Measurements from ENCODE around the gene TTLL5.
A peak's percentile ranks its signal among the peaks of the same experiment; 100 is the strongest.

Gene TTLL5

GRCh38 chr14:75968456-75968855, 307.4 kb downstream of the TTLL5 start:
- no peak for DNase-seq (ENCODE audit: low read depth in 3 of 3)

GRCh38 chr14:75969126-75969525, 308.1 kb downstream of the TTLL5 start:
- no peak for DNase-seq (ENCODE audit: low read depth in 3 of 3)

GRCh38 chr14:75969891-75970290, 308.8 kb downstream of the TTLL5 start:
- DNase-seq (ENCODE audit: low read depth in 3 of 3) = no peak

- no peak for DNase-seq (ENCODE audit: low read depth in 3 of 3)
Observed at GRCh38 chr14:75970989-75971388, 309.9 kb downstream of the TTLL5 start.

- no peak for DNase-seq (ENCODE audit: low read depth in 3 of 3)
Observed at GRCh38 chr14:75971509-75971908, 310.5 kb downstream of the TTLL5 start.

- no peak for DNase-seq (ENCODE audit: low read depth in 3 of 3)
Observed at GRCh38 chr14:75972801-75973421, 311.9 kb downstream of the TTLL5 start.

GRCh38 chr14:75976826-75977581, 316.0 kb downstream of the TTLL5 start:
- no peak for DNase-seq (ENCODE audit: low read depth in 3 of 3)

- no peak for DNase-seq (ENCODE audit: low read depth in 3 of 3)
Observed at GRCh38 chr14:75977582-75977943, 316.5 kb downstream of the TTLL5 start.

GRCh38 chr14:75978249-75978731, 317.2 kb downstream of the TTLL5 start:
- no peak for DNase-seq (ENCODE audit: low read depth in 3 of 3)

GRCh38 chr14:75979071-75979571, 318.1 kb downstream of the TTLL5 start:
- DNase-seq (ENCODE audit: low read depth in 3 of 3) = no peak

GRCh38 chr14:75979648-75980565, 318.9 kb downstream of the TTLL5 start:
- no peak for DNase-seq (ENCODE audit: low read depth in 3 of 3)

GRCh38 chr14:75980856-75981255, 319.8 kb downstream of the TTLL5 start:
- no peak for DNase-seq (ENCODE audit: low read depth in 3 of 3)

- DNase-seq (ENCODE audit: low read depth in 3 of 3) = peak; percentile 23 to 38 (median 38)
Observed at GRCh38 chr14:75981426-75982265, 320.6 kb downstream of the TTLL5 start, which contains the start of gene TGFB3. TSS of gene TGFB3 (minus strand) at chr14:75981995. CDS start at chr14:75980893, 1,102 bp downstream.

- peak; percentile 62 to 63 (median 63) for DNase-seq (ENCODE audit: low read depth in 3 of 3)
Observed at GRCh38 chr14:75982266-75983018, 321.4 kb downstream of the TTLL5 start.

GRCh38 chr14:75983019-75983358, 321.9 kb downstream of the TTLL5 start:
- no peak for DNase-seq (ENCODE audit: low read depth in 3 of 3)

- no peak for DNase-seq (ENCODE audit: low read depth in 3 of 3)
Observed at GRCh38 chr14:75984674-75985073, 323.6 kb downstream of the TTLL5 start.

- peak; percentile 80 to 84 (median 82) for DNase-seq (ENCODE audit: low read depth in 3 of 3)
Observed at GRCh38 chr14:75985618-75986438, 324.8 kb downstream of the TTLL5 start, which contains the start of gene IFT43. TSS of gene IFT43 (plus strand) at chr14:75985763. CDS start at chr14:75985787, 24 bp downstream.

GRCh38 chr14:75986439-75986765, 325.4 kb downstream of the TTLL5 start:
- DNase-seq (ENCODE audit: low read depth in 3 of 3) = no peak

GRCh38 chr14:75987201-75987970, 326.3 kb downstream of the TTLL5 start:
- DNase-seq (ENCODE audit: low read depth in 3 of 3) = no peak

All from stimulated activated CD4-positive, alpha-beta T cell treated with anti-CD3 and anti-CD28 coated beads, TNF-alpha, amount 100 ng/mL, for 4 hours (primary cell).